ENCODE results near the gene CAMK2G. TPM values are rescaled to one million over a fixed set of nuclear protein-coding genes. Genes with fewer than 3 reads are reported as not detected.

CAMK2G gene
- total RNA-seq, 1 donor from 2014 or later, result 24.9 TPM

- DNase-seq (ENCODE audit: extremely low spot score, unreplicated experiment), result no peak
- Mint-ChIP-seq H3K4me1 (ENCODE audit: unreplicated experiment) (peaks cover 22% of the 10 kb centered on the region), H3K27ac (peak overlapping the region; percentile 89), H3K36me3 (no peaks in the 10 kb centered on the region), H3K27me3 (peaks cover 32% of the 10 kb centered on the region), H3K9me3 (no peaks in the 10 kb centered on the region), H3K4me3 (peak overlapping the region; percentile 22)
- TF ChIP-seq, protein P1, sequence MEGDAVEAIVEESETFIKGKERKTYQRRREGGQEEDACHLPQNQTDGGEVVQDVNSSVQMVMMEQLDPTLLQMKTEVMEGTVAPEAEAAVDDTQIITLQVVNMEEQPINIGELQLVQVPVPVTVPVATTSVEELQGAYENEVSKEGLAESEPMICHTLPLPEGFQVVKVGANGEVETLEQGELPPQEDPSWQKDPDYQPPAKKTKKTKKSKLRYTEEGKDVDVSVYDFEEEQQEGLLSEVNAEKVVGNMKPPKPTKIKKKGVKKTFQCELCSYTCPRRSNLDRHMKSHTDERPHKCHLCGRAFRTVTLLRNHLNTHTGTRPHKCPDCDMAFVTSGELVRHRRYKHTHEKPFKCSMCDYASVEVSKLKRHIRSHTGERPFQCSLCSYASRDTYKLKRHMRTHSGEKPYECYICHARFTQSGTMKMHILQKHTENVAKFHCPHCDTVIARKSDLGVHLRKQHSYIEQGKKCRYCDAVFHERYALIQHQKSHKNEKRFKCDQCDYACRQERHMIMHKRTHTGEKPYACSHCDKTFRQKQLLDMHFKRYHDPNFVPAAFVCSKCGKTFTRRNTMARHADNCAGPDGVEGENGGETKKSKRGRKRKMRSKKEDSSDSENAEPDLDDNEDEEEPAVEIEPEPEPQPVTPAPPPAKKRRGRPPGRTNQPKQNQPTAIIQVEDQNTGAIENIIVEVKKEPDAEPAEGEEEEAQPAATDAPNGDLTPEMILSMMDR (conservative IDR thresholded peaks at IDR 0.05), result no peak
These were observed 32.4 kb upstream of the CAMK2G start for GRCh38 chr10:73906524-73907447.

GRCh38 chr10:73905256-73906020 lies 31.1 kb upstream of the CAMK2G start:
- TF ChIP-seq, protein P1 (conservative IDR thresholded peaks at IDR 0.05), result no peak
- H3K4me3 Mint-ChIP-seq, result no peak overlapping the region
- DNase-seq (ENCODE audit: extremely low spot score, unreplicated experiment), result no peak
- no peaks in the 10 kb centered on the region for H3K9me3 Mint-ChIP-seq
- no peaks in the 10 kb centered on the region for H3K36me3 Mint-ChIP-seq
- H3K4me1 Mint-ChIP-seq (ENCODE audit: unreplicated experiment), result peaks cover 20% of the 10 kb centered on the region
- no peak overlapping the region for H3K27ac Mint-ChIP-seq
- peaks cover 21% of the 10 kb centered on the region for H3K27me3 Mint-ChIP-seq

- Mint-ChIP-seq H3K36me3 (no peaks in the 10 kb centered on the region), H3K4me3 (no peak overlapping the region), H3K27ac (no peak overlapping the region), H3K27me3 (peaks cover 5% of the 10 kb centered on the region), H3K9me3 (peaks cover 4% of the 10 kb centered on the region), H3K4me1 (ENCODE audit: unreplicated experiment) (peaks cover 9% of the 10 kb centered on the region)
- DNase-seq (ENCODE audit: extremely low spot score, unreplicated experiment), result no peak
- TF ChIP-seq, protein P1 (conservative IDR thresholded peaks at IDR 0.05), result no peak
These were observed 28.0 kb upstream of the CAMK2G start for GRCh38 chr10:73902351-73902750.

- no peak overlapping the region for H3K4me3 Mint-ChIP-seq
- H3K27ac Mint-ChIP-seq, result no peak overlapping the region
- H3K36me3 Mint-ChIP-seq, result no peaks in the 10 kb centered on the region
- no peak for DNase-seq (ENCODE audit: extremely low spot score, unreplicated experiment)
- H3K9me3 Mint-ChIP-seq, result peaks cover 4% of the 10 kb centered on the region
- no peaks in the 10 kb centered on the region for H3K27me3 Mint-ChIP-seq
- no peaks in the 10 kb centered on the region for H3K4me1 Mint-ChIP-seq (ENCODE audit: unreplicated experiment)
- TF ChIP-seq, protein P1 (conservative IDR thresholded peaks at IDR 0.05), result no peak
These were observed 26.9 kb upstream of the CAMK2G start for GRCh38 chr10:73901261-73901660.

DNA sequence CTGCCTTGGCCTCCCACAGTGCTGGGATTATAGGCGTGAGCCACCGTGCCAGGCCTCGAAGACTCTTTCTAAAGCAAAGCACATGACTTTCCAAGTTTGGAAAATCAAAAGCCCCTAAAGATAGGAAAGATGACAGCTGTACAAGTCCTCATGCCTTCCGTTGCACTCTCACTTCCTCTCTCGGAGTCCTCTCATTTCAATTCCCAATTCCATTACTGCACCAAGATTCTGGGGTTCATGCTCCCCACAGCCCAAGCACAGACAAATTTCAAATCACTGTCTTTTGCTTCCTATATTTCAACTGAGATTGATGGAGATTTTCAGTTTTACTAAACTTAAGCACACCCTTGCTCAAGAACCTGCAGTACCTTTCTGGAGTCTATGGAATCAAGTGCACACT lies 25.7 kb upstream of the CAMK2G start:
- Mint-ChIP-seq H3K27ac (no peak overlapping the region), H3K4me3 (no peak overlapping the region), H3K27me3 (no peaks in the 10 kb centered on the region), H3K36me3 (no peaks in the 10 kb centered on the region), H3K9me3 (peaks cover 4% of the 10 kb centered on the region), H3K4me1 (ENCODE audit: unreplicated experiment) (no peaks in the 10 kb centered on the region)
- TF ChIP-seq, protein P1 (conservative IDR thresholded peaks at IDR 0.05), result no peak
- DNase-seq (ENCODE audit: extremely low spot score, unreplicated experiment), result no peak
